Dermis lymphatic vessel endothelial cell (primary cell): ENCODE results near the gene CDK17. TPM values are rescaled to one million over a fixed set of nuclear protein-coding genes. Genes with fewer than 3 reads are reported as not detected.

Source experiments
- total RNA-seq: library from RNA; depleted of rRNA; stranded (reverse); fragments of >200 nt; gene quantifications from 2 replicates; pipeline ENCODE4 v1.2.1, GENCODE V29; 2014

CDK17 gene
- total RNA-seq: 115 and 129 TPM in 2 replicates

DNA sequence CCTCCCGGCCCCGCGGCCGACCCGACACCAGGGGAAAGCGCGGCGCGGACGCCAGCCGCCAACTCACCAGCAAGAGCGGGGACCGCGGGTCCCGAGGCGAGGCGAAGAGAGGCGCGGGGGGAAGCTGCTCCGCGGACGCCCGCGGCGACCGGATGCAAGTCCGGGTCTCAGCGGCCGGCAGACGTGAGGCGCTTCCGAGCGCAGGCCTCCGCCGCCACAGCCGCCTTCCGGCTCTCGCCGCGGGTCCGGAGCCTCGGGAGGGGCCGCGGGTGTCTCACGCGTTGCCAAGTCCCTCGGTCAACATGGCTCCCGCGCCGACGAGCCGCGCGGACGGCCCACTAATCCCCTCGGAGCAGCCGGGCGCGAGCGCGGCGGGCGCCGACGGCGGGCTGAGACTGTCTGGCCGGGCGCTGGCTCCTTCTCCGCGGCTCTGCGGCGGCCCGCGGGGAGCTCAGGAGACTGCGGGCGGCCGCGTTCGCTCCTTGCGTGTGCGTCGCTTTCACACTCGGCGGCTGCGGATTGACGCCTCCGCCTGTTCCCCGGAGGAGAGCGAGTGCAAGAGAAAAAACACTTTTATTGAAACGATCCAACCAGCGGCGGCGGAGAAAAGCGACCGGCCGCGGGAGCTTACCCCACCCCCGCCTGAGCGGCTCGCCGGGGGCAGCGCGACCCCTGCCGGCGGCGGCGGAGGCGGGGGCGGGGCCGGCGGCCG lies at the start of gene CDK17:
Gene CDK17 (minus strand): TSS at position 521 of the 712 bp plus-strand sequence. CDS start 65,603 bp downstream, outside the sequence.

Other genes starting within 250 kb of the CDK17 start
- gene ELK3, start 206.1 kb downstream of the CDK17 start, total RNA-seq: 79.6 and 146 TPM in 2 replicates
- gene CFAP54, start 89.1 kb upstream of the CDK17 start, total RNA-seq: 5.3 and 8.4 TPM in 2 replicates